K562 (cell line): ENCODE measurements around the gene TMPRSS7. TPM values are rescaled to one million over a fixed set of nuclear protein-coding genes. Genes with fewer than 3 reads are reported as not detected.
A peak's percentile ranks its signal among the peaks of the same experiment; 100 is the strongest.

Experiments
- ATAC-seq: fragments of 200-7000 bp; cut with Tn5 transposase; 3 replicates; pipeline ENCODE4 v1.9.1; 2020; ENCODE audit warnings: moderate library complexity
- BruUV-seq: library from RNA; stranded (reverse); fragments of 400-500 nt; replicated peaks from 2 replicates; lab custom pipeline; 2021; lab: Mats Ljungman, UMichigan
- CTCF ChIA-PET: fragments of 300-600 bp; formaldehyde crosslinking; extraction: SDS; loops from one replicate; lab custom pipeline; 2021; ENCODE audit warnings: low intra/inter-chr PET ratio; lab: Yijun Ruan, JAX
- POLR2A ChIA-PET: fragments of 300-600, 350-650 bp; sonication (Branson Sonifier 250); formaldehyde crosslinking; extraction: SDS; loops from one replicate; lab custom pipeline; 2021; ENCODE audit warnings: antibody characterized with exemption, inconsistent platforms; lab: Yijun Ruan, JAX
- DNase-seq, 4 experiments: peaks; one replicate each; pipeline versions ENCODE4 v3.0.0 to v3.0.0-alpha.2; 2011 to 2018; ENCODE audit warnings: low spot score in 3 of 4, mixed read lengths in 3 of 4; ENCODE audit errors: extremely low read depth in 1 of 4
- FAIRE-seq: peaks from 2 replicates; lab custom pipeline; 2011; peaks lifted over from hg19 to GRCh38; lab: Jason Lieb, UNC
- H2AFZ ChIP-seq: 2 replicates; pipeline ENCODE4 v1.6.0; 2011; ENCODE audit warnings: low read depth, low read length, control low read depth, inconsistent platforms
- H3K27ac ChIP-seq: fragments of 200-600 bp; 3 replicates; pipeline ENCODE4 v1.8.0; 2011; ENCODE audit warnings: low read depth, mild to moderate bottlenecking, control low read depth, inconsistent platforms, low read length, moderate library complexity, mixed read lengths; ENCODE audit errors: extremely low read depth
- H3K27me3 ChIP-seq, 2 experiments: fragments of 300-600 bp in 1 of 2; 2 replicates in 1 of 2; 3 replicates in 1 of 2; pipeline versions ENCODE4 v1.6.0 to v1.8.0; 2011; ENCODE audit warnings: inconsistent platforms in 2 of 2, low read length in 2 of 2, mild to moderate bottlenecking in 1 of 2, mixed read lengths in 1 of 2, moderate library complexity in 1 of 2; ENCODE audit not compliant: control insufficient read depth in 2 of 2, insufficient read depth in 2 of 2
- H3K36me3 ChIP-seq: fragments of 300-600 bp; 3 replicates; pipeline ENCODE4 v1.8.0; 2011; ENCODE audit warnings: mild to moderate bottlenecking, low read length, inconsistent platforms; ENCODE audit not compliant: control insufficient read depth, insufficient read depth
- H3K4me1 ChIP-seq, 2 experiments: fragments of 200-600 bp in 1 of 2; replicated peaks in 1 of 2; 2 replicates in 1 of 2; 3 replicates in 1 of 2; pipeline versions ENCODE4 v1.5.1 to v1.8.0; 2011; ENCODE audit warnings: inconsistent platforms in 2 of 2, low read length in 2 of 2, mild to moderate bottlenecking in 1 of 2, mixed read lengths in 1 of 2, moderate library complexity in 1 of 2; ENCODE audit not compliant: control insufficient read depth in 2 of 2, insufficient read depth in 2 of 2
- H3K4me2 ChIP-seq: 2 replicates; pipeline ENCODE4 v1.6.1; 2011; ENCODE audit warnings: low read length, control low read depth, inconsistent platforms, mixed read lengths; ENCODE audit not compliant: insufficient read depth
- H3K4me3 ChIP-seq: fragments of 200-600 bp; sonication (generic), shearing (Covaris generic); 2 replicates; pipeline ENCODE4 v1.5.1; 2016; ENCODE audit warnings: control low read depth, inconsistent platforms
- H3K79me2 ChIP-seq: fragments of 200-600 bp; 3 replicates; pipeline ENCODE4 v1.8.0; 2011; ENCODE audit warnings: low read length, inconsistent platforms; ENCODE audit not compliant: control insufficient read depth, insufficient read depth
- H3K9ac ChIP-seq, 2 experiments: 2 replicates each; pipeline versions ENCODE4 v1.6.0 to v1.6.1; 2011; ENCODE audit warnings: low read depth in 2 of 2, low read length in 2 of 2, control low read depth in 1 of 2, inconsistent platforms in 1 of 2, mild to moderate bottlenecking in 1 of 2, mixed read lengths in 1 of 2; ENCODE audit not compliant: insufficient read depth in 1 of 2
- H3K9me1 ChIP-seq: one replicate; pipeline ENCODE4 v1.6.0; 2011; ENCODE audit warnings: inconsistent platforms, mild to moderate bottlenecking, low read length, moderate library complexity; ENCODE audit not compliant: control insufficient read depth, insufficient read depth
- H3K9me3 ChIP-seq: replicated peaks from 2 replicates; pipeline ENCODE4 v1.5.1; 2011; ENCODE audit warnings: low read depth, low read length, inconsistent platforms; ENCODE audit not compliant: control insufficient read depth, insufficient read depth
- H4K20me1 ChIP-seq: replicated peaks from 2 replicates; pipeline ENCODE4 v1.6.1; 2011; ENCODE audit warnings: low read length, inconsistent platforms, mixed read lengths; ENCODE audit not compliant: control insufficient read depth, insufficient read depth
- EGR1 ChIP-seq: fragments of 450-650 bp; conservative IDR thresholded peaks from 2 replicates; pipeline ENCODE4 v1.6.1; 2017; ENCODE audit warnings: mild to moderate bottlenecking
- GTF2B ChIP-seq: IDR thresholded peaks from 2 replicates; pipeline ENCODE4 v1.6.1; 2011; ENCODE audit not compliant: insufficient read length; ENCODE audit errors: extremely low read depth
- HMBOX1 ChIP-seq: sonication (generic); IDR thresholded peaks from 2 replicates; pipeline ENCODE4 v1.6.1; 2016
- ZKSCAN3 ChIP-seq: fragments of 250-450 bp; sonication (Bioruptor Pico); IDR thresholded peaks from 2 replicates; pipeline ENCODE4 v1.4.0; 2020
- WGBS: fragments of 100-300 bp; shearing (Covaris generic); methylation state at CpG from one replicate; pipeline ENCODE4 v1.1.6; 2016; ENCODE audit warnings: low coverage, mixed read lengths; ENCODE audit not compliant: insufficient coverage; ENCODE audit errors: missing lambda C conversion rate; 5-methylcytosine and 5-hydroxymethylcytosine counted together
- in situ Hi-C: fragments of 300-500 bp; cut with MboI; formaldehyde crosslinking; loops from 4 replicates; pipeline ENCODE4 v1.15.0; 2018; ENCODE audit warnings: inconsistent platforms, mixed read lengths
- intact Hi-C: fragments of 100-400 bp; cut with micrococcal nuclease; formaldehyde crosslinking; loops from 2 replicates; pipeline ENCODE4 v1.14.2; 2022
- polyA plus RNA-seq, 8 experiments: library from polyadenylated mRNA; depleted of rRNA in 4 of 8; stranded (reverse) in 5 of 8; unstranded in 3 of 8; fragments of >200 nt; fragmentation: Nextera tagmentation in 2 of 8; fragmentation: Illumina TruSeq in 1 of 8; extraction: Ambion mirVana in 2 of 8; extraction: Trizol in 1 of 8; gene quantifications; 2 replicates each; pipeline versions ENCODE4 v1.2.1 to v1.2.3, GENCODE V29; 2011 to 2014; ENCODE audit warnings: inconsistent platforms in 1 of 8, missing spikeins in 1 of 8
- total RNA-seq, 7 experiments: library from RNA; depleted of rRNA in 6 of 7; stranded (reverse); fragments of >200 nt in 6 of 7; fragmentation: Illumina TruSeq in 2 of 7; extraction: Trizol in 2 of 7; gene quantifications; 2 replicates each; pipeline versions ENCODE4 v1.2.1 to v1.2.3, GENCODE V29; 2011 to 2021; ENCODE audit warnings: low replicate concordance in 1 of 7

The TMPRSS7 gene
- total and polyA plus RNA-seq, 9 of the 15 experiments (the other 6 are each of a cell fraction or from before 2014, with no cell fraction given) = not detected

GRCh38 chr3:112002096-112002971, 32.2 kb upstream of the TMPRSS7 start:
- peaks cover 0 to 14% of the 10 kb centered on the region in 2 experiments; a peak in 3 of 5 replicates for H3K27me3 ChIP-seq
- in situ Hi-C loops = no loop called here
- WGBS = 4% methylated on average over 4 of the region's 8 CpGs
- TF ChIP-seq EGR1 = peak; percentile 85
- no peak for TF ChIP-seq GTF2B
- TF ChIP-seq ZKSCAN3 = no peak
- peak; percentile 24; the same call in 1 of the 2 replicates for TF ChIP-seq HMBOX1
- TF ChIP-seq, all 486 proteins: peak for 2
- Histone ChIP-seq H3K4me1 (no peaks in the 10 kb centered on the region; a peak in 1 of 5 replicates), H3K4me3 (no peak overlapping the region), H3K79me2 (no peaks in the 10 kb centered on the region), H3K4me2 (no peak overlapping the region), H4K20me1 (no peaks in the 10 kb centered on the region), H2AFZ (no peak overlapping the region), H3K27ac (no peak overlapping the region), H3K36me3 (no peaks in the 10 kb centered on the region), H3K9me1 (no peaks in the 10 kb centered on the region), H3K9ac (no peak overlapping the region), H3K9me3 (no peaks in the 10 kb centered on the region)
- BruUV-seq = no TSS peak
- intact Hi-C loops = no loop called here
- DNase-seq = peak in 3 of 4 experiments; percentile 6 to 16 (median 9)
- ChIA-PET POLR2A (interaction anchor here (1.4 kb wide), 1 partner anchor 8 kb away, joined by 3 read pairs; no protein-coding TSS in a partner anchor), CTCF (no interaction called here)
- no peak for ATAC-seq
- FAIRE-seq = no peak
